Measurements from ENCODE around the gene CERS4. TPM values are rescaled to one million over a fixed set of nuclear protein-coding genes. Genes with fewer than 3 reads are reported as not detected.
"Not testable (repeated sequence)": the region's sequence is repeated elsewhere in the genome, so short reads cannot be mapped to it uniquely, and the experiment has no call there.

CERS4 gene
- total RNA-seq, 4 donors from 2014 or later = 56.9 to 73.5 (median 67.1) TPM

DNA sequence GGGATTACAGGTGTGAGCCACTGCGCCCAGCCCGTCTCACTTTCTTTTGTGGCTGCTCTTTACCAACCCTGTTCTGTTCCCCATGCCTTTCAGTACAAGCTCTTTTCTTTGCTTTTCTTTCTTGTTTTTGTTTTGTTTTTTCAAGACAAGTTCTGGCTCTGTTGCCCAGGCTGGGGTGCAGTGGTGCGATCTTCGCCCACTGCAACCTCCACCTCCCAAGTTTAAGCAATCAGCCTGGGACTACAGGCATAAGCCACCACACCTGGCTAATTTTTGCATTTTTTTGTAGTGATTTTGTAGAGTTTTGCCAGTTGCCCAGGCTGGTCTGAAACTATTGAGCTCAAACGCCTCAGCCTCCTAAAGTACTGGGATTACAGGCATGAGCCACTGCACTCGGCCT is 3.7 kb downstream of the CERS4 start:
- Histone ChIP-seq H3K27me3 (no peaks in the 10 kb centered on the region), H3K36me3 (peaks cover 0 to 6% (median 0%) of the 10 kb centered on the region in 3 donors), H3K27ac (no peak overlapping the region), H3K4me3 (no peak overlapping the region), H3K4me1 (peaks cover 0 to 31% (median 9%) of the 10 kb centered on the region in 4 donors), H3K9me3 (no peaks in the 10 kb centered on the region)
- WGBS, 2 donors = 86% methylated on average over 6 of the region's 6 CpGs
- TF ChIP-seq, protein P1, sequence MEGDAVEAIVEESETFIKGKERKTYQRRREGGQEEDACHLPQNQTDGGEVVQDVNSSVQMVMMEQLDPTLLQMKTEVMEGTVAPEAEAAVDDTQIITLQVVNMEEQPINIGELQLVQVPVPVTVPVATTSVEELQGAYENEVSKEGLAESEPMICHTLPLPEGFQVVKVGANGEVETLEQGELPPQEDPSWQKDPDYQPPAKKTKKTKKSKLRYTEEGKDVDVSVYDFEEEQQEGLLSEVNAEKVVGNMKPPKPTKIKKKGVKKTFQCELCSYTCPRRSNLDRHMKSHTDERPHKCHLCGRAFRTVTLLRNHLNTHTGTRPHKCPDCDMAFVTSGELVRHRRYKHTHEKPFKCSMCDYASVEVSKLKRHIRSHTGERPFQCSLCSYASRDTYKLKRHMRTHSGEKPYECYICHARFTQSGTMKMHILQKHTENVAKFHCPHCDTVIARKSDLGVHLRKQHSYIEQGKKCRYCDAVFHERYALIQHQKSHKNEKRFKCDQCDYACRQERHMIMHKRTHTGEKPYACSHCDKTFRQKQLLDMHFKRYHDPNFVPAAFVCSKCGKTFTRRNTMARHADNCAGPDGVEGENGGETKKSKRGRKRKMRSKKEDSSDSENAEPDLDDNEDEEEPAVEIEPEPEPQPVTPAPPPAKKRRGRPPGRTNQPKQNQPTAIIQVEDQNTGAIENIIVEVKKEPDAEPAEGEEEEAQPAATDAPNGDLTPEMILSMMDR (IDR thresholded peaks at IDR 0.05) = no peak
- TF ChIP-seq POLR2A (IDR thresholded peaks at IDR 0.05) (no peak), EP300 (IDR thresholded peaks at IDR 0.05) (no peak)
- no peak for DNase-seq (ENCODE audit: low spot score in 2 of 2)

DNA sequence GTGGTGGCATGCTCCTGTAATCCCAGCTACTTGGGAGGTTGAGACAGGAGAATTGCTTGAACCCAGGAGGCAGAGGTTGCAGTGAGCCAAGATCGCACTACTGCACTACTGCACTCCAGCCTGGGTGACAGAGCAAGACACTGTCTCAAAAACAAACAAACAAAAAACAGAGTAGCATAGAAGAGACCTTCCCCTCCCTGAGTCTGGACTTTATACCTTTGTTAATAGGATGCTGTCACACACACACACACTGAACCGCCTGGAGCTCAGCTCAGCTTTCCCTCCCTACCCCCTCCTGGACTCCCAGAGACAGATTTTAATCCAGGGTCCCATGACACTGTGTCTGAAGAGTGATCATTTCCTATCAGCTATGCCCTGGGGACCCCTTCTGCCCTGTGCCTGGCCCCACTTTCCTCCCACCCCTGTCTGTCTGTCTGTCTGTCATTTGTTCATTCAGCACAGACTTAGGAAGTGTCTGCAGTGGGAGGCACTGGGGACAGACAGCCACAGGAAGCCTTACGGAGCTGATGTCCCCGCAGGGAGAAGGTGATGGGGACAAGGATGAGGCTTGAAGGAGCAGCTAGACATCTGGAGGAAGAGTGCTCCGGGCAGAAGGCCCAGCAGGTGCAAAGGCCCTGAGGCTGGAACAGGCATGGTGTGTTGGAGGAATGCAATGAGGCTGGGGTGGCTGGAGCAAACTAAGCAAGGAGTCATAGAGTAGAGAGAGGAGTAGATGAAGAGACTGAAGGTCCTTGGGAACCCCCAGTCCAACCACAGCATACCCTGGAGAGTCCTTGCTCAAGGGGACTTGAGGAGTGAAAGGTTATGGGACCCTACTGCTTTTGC is 4.9 kb downstream of the CERS4 start:
- WGBS, 2 donors = 90 to 92% methylated on average over 5 of the region's 5 CpGs
- H3K27me3 ChIP-seq = no peaks in the 10 kb centered on the region
- H3K36me3 ChIP-seq = peaks cover 0 to 15% (median 0%) of the 10 kb centered on the region in 3 donors
- no peak overlapping the region for H3K4me3 ChIP-seq
- DNase-seq (ENCODE audit: low spot score in 2 of 2) = no peak
- TF ChIP-seq EP300 (IDR thresholded peaks at IDR 0.05) = no peak
- TF ChIP-seq POLR2A (IDR thresholded peaks at IDR 0.05) = no peak
- TF ChIP-seq, protein P1 (IDR thresholded peaks at IDR 0.05) = no peak
- H3K9me3 ChIP-seq = no peaks in the 10 kb centered on the region
- peaks cover 0 to 22% (median 6%) of the 10 kb centered on the region in 4 donors for H3K4me1 ChIP-seq
- H3K27ac ChIP-seq = no peak overlapping the region

DNA sequence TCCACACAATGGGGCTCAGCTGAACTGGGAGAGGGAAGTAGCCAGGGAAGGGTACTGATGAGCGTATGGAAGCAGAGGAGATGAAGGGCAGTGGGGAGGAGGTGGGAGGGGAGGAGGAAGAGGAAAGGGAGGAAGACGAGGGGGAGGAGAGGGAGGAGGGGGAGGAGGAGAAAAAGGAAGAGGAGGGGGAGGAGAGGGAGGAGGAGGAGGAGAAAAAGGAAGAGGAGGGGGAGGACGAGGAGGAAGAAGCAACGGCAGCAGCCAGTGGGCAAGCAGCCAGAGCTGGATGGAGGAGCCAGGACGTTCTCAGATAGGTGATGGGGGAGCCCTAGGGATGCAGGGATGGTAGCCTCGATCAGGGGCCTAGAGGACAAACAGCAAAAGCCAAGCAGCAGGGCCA is 5.6 kb downstream of the CERS4 start:
- no peak for DNase-seq (ENCODE audit: low spot score in 2 of 2)
- 23 to 25% methylated on average over 6 of the region's 6 CpGs for WGBS, 2 donors
- Histone ChIP-seq H3K27me3 (no peaks in the 10 kb centered on the region), H3K9me3 (no peaks in the 10 kb centered on the region), H3K4me3 (no peak overlapping the region), H3K4me1 (peaks cover 0 to 22% (median 6%) of the 10 kb centered on the region in 4 donors), H3K36me3 (peaks cover 0 to 15% (median 0%) of the 10 kb centered on the region in 3 donors), H3K27ac (no peak overlapping the region)
- TF ChIP-seq, protein P1 (IDR thresholded peaks at IDR 0.05) = no peak
- TF ChIP-seq POLR2A (IDR thresholded peaks at IDR 0.05) = no peak
- no peak for TF ChIP-seq EP300 (IDR thresholded peaks at IDR 0.05)

DNA sequence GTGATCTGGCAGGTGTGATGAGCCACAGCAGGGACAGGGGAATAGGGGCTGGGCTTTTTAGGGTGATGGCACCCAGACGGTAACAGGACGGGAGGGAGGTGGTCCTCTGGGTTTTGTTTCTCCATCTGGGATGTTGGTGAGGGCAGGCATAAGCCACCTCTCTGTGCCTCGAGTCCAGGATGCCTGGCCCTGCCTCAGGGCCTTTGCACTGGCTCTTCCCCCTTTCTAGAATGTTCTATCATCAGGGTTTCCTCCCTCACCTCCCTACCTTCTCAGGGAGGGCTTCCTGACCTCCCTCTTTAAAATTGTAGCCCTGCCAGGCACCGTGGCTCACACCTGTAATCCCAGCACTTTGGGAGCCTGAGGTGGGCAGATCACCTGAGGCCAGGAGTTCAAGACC is 6.6 kb downstream of the CERS4 start:
- Histone ChIP-seq H3K27me3 (no peaks in the 10 kb centered on the region), H3K36me3 (peaks cover 0 to 15% (median 0%) of the 10 kb centered on the region in 3 donors), H3K27ac (no peak overlapping the region), H3K4me1 (peaks cover 0 to 18% (median under 1%) of the 10 kb centered on the region in 4 donors), H3K9me3 (no peaks in the 10 kb centered on the region), H3K4me3 (no peak overlapping the region)
- TF ChIP-seq EP300 (IDR thresholded peaks at IDR 0.05) = no peak
- no peak for TF ChIP-seq POLR2A (IDR thresholded peaks at IDR 0.05)
- TF ChIP-seq, protein P1 (IDR thresholded peaks at IDR 0.05) = no peak
- DNase-seq (ENCODE audit: low spot score in 2 of 2) = no peak
- WGBS, 2 donors = 83 to 86% methylated on average over 4 of the region's 4 CpGs

DNA sequence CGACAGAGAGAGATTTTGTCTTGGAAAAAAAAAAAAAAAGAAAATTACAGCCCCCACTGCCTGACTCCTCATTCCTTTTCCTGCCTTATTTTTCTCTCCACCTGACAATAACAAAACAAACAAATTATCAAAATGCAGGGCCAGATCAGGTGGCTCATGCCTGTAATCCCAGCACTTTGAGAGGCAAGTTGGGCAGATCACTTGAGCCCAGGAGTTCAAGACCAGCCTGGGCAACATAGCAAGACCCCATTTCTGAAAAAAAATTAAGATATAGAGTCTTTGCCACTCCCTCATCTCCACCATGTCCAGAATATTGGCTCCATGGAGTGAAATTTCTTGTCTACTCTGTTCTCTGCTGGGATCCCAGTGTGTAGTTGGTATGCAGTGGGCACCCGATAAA is 7.2 kb downstream of the CERS4 start:
- no peaks in the 10 kb centered on the region for H3K9me3 ChIP-seq
- no peak overlapping the region for H3K4me3 ChIP-seq
- WGBS, 2 donors = 38 to 41% methylated on average over 2 of the region's 2 CpGs
- H3K27ac ChIP-seq = no peak overlapping the region
- H3K27me3 ChIP-seq = no peaks in the 10 kb centered on the region
- peaks cover 0 to 15% (median 0%) of the 10 kb centered on the region in 3 donors for H3K36me3 ChIP-seq
- no peak for TF ChIP-seq EP300 (IDR thresholded peaks at IDR 0.05)
- TF ChIP-seq POLR2A (IDR thresholded peaks at IDR 0.05) = no peak
- TF ChIP-seq, protein P1 (IDR thresholded peaks at IDR 0.05) = no peak
- DNase-seq (ENCODE audit: low spot score in 2 of 2) = no peak
- H3K4me1 ChIP-seq = peaks cover 0 to 19% (median 1%) of the 10 kb centered on the region in 4 donors

GRCh38 chr19:8218127-8218526 is 9.0 kb downstream of the CERS4 start:
- not testable (repeated sequence) for H3K27me3 ChIP-seq; DNase-seq (ENCODE audit: low spot score in 2 of 2); H3K9me3 ChIP-seq; H3K27ac ChIP-seq; H3K4me3 ChIP-seq
- whole genome bisulfite sequencing, 2 donors = 85 to 91% methylated on average over 7 of the region's 7 CpGs
- Histone ChIP-seq H3K4me1 (peaks cover 0 to 24% (median 3%) of the 10 kb centered on the region in 4 donors), H3K36me3 (peaks cover 0 to 15% (median 0%) of the 10 kb centered on the region in 3 donors)

Data from tibial nerve (tissue), 4 donors.